Duodenal mucosa (tissue), 2 donors: Measurements from ENCODE around the gene CDK14.
"Not testable (repeated sequence)": the region's sequence is repeated elsewhere in the genome, so short reads cannot be mapped to it uniquely, and the experiment has no call there.

Source experiments
- H3K27ac ChIP-seq: one replicate; pipeline ENCODE4 v1.7.0; 2013; ENCODE audit warnings: low read depth, low read length
- H3K27me3 ChIP-seq, 2 donors: one replicate each; pipeline ENCODE4 v1.7.0; 2013; ENCODE audit warnings: low read length in 2 of 2, control low read depth in 1 of 2; ENCODE audit not compliant: insufficient read depth in 2 of 2, control insufficient read depth in 1 of 2
- H3K36me3 ChIP-seq, 2 donors: one replicate each; pipeline ENCODE4 v1.7.0; 2013; ENCODE audit warnings: low read length in 2 of 2, control low read depth in 1 of 2; ENCODE audit not compliant: insufficient read depth in 2 of 2, control insufficient read depth in 1 of 2
- H3K4me1 ChIP-seq, 2 donors: one replicate each; pipeline ENCODE4 v1.7.0; 2013; ENCODE audit warnings: low read length in 2 of 2, control low read depth in 1 of 2; ENCODE audit not compliant: insufficient read depth in 2 of 2, control insufficient read depth in 1 of 2
- H3K4me3 ChIP-seq, 2 donors: one replicate each; pipeline ENCODE4 v1.7.0; 2013; ENCODE audit warnings: low read length in 2 of 2, low read depth in 1 of 2
- H3K9ac ChIP-seq, 2 donors: one replicate each; pipeline ENCODE4 v1.7.0; 2013; ENCODE audit warnings: low read length in 2 of 2, low read depth in 1 of 2
- H3K9me3 ChIP-seq, 2 donors: one replicate each; pipeline ENCODE4 v1.7.0; 2013; ENCODE audit warnings: low read length in 2 of 2, control low read depth in 1 of 2; ENCODE audit not compliant: control insufficient read depth in 1 of 2

CDK14 gene

DNA sequence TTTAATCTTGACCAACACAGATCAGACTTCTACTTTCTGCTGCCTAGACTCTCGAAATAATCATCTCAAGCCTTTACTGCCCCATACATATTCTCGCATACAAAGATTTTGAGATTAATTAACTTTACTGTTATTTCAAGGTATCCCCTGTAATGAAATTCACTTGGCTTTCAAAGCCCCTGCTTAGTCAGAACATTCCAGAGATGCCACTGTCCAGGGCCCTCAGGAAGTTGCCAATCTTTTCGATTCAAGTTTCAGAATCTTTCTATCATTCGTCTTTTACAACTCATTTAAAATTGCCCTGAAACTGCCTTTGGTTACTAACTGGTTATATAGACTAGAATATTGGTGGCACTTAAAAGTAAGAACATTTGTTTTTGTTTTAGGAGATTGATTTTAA, 320.2 kb downstream of the CDK14 start:
- Histone ChIP-seq H3K9ac (no peak overlapping the region), H3K4me1 (no peaks in the 10 kb centered on the region), H3K9me3 (no peaks in the 10 kb centered on the region), H3K4me3 (no peak overlapping the region), H3K36me3 (no peaks in the 10 kb centered on the region), H3K27me3 (no peaks in the 10 kb centered on the region), H3K27ac (no peak overlapping the region)

DNA sequence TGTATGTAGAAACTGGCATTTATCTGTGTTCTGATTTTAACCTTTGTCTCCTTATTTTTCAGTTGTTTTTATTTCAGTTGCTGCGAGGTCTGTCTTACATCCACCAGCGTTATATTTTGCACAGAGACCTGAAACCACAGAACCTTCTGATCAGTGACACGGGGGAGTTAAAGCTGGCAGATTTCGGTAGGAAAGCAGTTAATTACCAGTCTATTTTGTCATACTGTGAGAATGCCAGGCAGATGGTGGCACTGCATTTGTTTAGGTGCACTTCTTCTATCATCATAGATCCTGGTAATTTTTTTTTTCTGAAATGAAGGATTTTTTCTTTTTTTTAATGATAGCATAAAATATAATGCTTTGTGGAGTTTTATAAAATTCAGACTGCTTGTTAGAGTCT, 321.4 kb downstream of the CDK14 start:
- Histone ChIP-seq H3K9ac (no peak overlapping the region), H3K9me3 (no peaks in the 10 kb centered on the region), H3K4me3 (no peak overlapping the region), H3K4me1 (no peaks in the 10 kb centered on the region), H3K36me3 (no peaks in the 10 kb centered on the region), H3K27me3 (no peaks in the 10 kb centered on the region), H3K27ac (no peak overlapping the region)

DNA sequence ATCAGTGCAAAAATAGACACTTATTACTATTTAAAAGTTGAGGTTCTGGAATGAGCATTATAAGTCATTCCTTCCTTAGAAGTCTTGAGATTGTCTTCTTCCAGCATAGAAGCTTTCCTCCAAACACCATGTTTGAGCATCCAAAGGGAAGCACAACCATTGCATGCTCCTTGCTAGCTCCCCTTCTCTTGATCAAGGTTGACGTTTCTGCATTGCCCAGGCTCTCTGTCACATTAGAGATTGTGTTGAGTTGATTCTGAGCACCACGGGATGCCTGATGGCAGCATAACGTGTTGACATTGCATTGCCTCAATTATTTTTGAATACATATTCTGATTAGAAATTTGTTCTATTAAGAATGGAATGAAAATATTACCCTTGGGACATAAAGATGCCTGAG, 322.2 kb downstream of the CDK14 start:
- Histone ChIP-seq H3K9ac (no peak overlapping the region), H3K4me3 (no peak overlapping the region), H3K9me3 (no peaks in the 10 kb centered on the region), H3K4me1 (no peaks in the 10 kb centered on the region), H3K27ac (no peak overlapping the region), H3K36me3 (no peaks in the 10 kb centered on the region), H3K27me3 (no peaks in the 10 kb centered on the region)

DNA sequence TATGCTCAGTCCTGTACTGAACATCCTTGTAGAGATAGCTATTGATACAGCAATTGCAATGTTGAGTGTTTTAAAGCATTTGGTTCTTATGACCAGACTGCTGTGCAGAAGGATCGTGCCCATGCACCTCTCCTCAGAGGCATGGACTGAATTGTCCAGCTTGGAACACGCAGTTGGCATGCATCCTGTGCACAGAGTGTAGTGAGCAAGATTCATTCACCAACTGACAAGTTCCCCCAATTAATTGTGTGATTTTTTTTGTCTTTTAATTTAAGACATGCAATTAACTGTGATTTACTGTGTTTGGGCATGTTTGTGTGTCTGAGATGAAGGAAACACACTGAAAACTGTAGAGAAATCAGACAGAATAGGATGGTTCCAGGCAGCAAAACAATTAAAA, 323.7 kb downstream of the CDK14 start:
- Histone ChIP-seq H3K36me3 (no peaks in the 10 kb centered on the region), H3K9me3 (no peaks in the 10 kb centered on the region), H3K27me3 (no peaks in the 10 kb centered on the region), H3K4me3 (no peak overlapping the region), H3K27ac (no peak overlapping the region), H3K9ac (no peak overlapping the region), H3K4me1 (no peaks in the 10 kb centered on the region)

DNA sequence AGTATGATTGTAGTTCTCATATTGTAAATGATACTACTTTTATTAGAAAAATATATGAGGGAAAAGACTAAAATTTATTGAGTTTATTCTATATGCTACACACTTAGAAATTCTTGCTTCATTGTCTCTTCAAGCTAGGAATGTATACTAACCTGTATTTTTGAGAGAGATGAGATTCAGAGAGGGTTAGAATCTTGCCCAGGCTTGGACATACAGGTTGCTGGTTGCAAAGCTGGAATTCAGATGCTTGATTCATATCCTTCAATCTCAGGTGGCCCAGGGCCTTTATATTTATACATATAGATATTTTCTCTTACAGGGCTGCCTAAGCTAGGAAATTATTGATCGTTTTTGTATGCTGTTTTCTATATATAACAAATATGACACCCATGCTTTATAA, 324.2 kb downstream of the CDK14 start:
- Histone ChIP-seq H3K27me3 (no peaks in the 10 kb centered on the region), H3K9me3 (no peaks in the 10 kb centered on the region), H3K27ac (no peak overlapping the region), H3K4me3 (no peak overlapping the region), H3K36me3 (no peaks in the 10 kb centered on the region), H3K9ac (no peak overlapping the region), H3K4me1 (no peaks in the 10 kb centered on the region)

DNA sequence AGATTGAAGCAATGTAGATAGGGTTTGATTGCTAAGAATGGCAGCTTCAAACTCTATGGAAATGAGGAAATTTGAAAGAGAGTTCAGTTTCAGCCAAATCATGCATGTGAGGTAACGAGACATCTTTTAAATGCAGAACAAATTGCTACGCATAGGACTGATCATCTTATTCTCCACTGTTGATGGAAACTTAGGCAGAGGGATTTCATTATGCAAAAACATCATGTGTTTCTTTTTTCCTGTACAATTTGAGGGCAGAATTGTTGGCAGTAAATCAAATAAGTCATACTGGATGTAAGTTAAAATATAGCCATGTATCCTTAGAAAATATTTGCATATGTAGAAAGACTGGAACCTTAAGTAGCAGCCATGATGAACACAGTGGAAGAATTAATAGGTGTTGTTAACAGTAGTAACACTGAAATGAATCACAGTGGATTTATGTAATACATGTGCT, 327.4 kb downstream of the CDK14 start:
- Histone ChIP-seq H3K27me3 (no peaks in the 10 kb centered on the region), H3K4me3 (no peak overlapping the region), H3K36me3 (no peaks in the 10 kb centered on the region), H3K27ac (no peak overlapping the region), H3K4me1 (no peaks in the 10 kb centered on the region), H3K9ac (no peak overlapping the region), H3K9me3 (no peaks in the 10 kb centered on the region)

DNA sequence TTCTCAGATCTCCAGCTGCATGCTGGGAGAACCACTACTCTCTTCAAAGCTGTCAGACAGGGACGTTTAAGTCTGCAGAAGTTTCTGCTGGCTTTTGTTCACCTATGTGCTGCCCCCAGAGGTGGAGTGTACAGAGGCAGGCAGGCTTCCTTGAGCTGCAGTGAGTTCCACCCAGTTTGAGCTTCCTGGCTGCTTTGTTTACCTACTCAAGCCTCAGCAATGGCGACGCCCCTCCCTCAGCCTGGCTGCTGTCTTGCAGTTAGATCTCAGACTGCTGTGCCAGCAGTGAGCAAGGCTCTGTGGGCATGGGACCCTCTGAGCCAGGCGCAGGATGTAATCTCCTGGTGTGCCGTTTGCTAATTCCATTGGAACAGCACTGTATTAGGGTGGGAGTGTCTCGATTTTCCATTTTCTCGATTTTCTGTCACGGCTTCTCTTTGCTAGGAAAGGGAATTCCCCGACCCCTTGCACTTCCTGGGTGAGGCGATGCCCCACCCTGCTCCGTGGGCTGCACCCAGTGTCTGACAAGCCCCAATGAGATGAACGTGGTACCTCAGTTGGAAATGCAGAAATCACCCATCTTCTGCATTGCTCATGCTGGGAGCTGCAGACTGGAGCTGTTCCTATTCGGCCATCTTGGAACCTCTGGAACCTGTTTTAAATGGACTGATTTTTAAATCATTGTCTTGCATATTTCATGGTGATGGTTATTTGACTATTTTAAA, 332.7 kb downstream of the CDK14 start:
- H3K9ac ChIP-seq, H3K4me1 ChIP-seq, H3K9me3 ChIP-seq, H3K27me3 ChIP-seq, H3K36me3 ChIP-seq, H3K27ac ChIP-seq: not testable (repeated sequence)
- peak overlapping the region in 1 of 2 donors; percentile 25 for H3K4me3 ChIP-seq

DNA sequence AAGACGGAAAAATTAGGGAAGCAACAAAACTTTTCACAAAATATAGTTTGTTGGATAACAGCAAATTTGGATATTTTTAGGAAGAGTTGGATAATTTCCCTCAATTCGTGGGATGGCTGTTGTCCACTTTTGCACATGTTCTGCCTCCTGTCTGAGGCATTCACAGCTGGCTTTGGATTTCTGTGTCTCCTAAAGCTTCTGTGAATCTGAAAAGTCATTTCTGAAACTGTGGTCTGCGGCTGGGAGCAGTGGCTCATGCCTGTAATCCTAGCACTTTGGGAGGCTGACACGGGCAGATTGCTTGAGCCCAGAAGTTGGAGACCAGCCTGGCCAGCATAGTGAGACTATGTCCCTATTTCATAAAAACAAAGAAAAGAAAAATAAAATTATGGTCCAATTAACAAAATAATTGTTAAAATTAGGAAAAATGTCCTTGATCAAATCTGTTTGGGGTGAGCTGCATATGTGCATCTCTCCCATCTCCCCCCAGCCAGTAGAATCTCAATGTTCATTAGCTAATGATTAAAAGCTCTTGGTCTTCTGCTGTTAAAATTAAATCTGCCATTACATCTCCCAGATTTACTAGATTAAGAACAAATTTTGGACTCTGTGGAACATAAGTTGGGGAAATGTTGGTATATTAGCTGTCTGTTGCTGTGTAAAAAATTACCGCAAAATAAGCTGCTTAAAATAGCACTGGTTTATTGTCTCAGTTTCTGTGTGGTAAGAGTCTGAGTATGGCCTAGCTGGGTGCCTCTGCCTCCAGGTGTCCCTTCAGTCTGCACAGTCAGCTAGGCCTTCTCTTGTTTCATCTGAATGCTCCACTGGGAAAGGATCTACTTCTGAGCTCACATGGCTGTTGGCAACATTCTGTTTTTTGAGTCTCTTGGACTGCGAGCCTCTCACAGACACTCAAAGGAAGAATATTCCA, 336.1 kb downstream of the CDK14 start:
- no peak overlapping the region for H3K9ac ChIP-seq

DNA sequence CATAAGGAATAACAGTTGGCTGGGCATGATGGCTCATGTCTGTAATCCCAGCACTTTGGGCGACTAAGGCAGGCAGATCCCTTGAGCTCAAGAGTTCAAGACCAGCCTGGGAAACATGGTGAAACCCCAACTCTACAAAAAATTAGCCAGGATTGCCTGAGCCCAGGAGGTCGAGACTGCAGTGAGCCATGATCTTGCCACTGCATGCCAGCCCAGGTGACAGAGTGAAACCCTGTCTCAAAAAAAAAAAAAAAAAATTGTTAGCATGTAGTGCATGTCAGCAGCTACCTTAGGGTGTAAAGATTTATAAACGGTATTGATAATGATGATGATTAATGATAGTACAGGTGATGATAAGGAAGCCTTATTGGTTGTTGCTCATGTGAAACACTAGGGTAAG, 336.9 kb downstream of the CDK14 start:
- H3K4me3 ChIP-seq: no peak overlapping the region
- H3K9ac ChIP-seq: no peak overlapping the region
- no peaks in the 10 kb centered on the region for H3K27me3 ChIP-seq
- no peaks in the 10 kb centered on the region for H3K9me3 ChIP-seq
- H3K4me1 ChIP-seq: no peaks in the 10 kb centered on the region
- H3K27ac ChIP-seq: no peak overlapping the region
- H3K36me3 ChIP-seq: no peaks in the 10 kb centered on the region

More for the DNA sequence above, 336.1 kb downstream of the CDK14 start:
- H3K36me3 ChIP-seq: no peaks in the 10 kb centered on the region
- no peaks in the 10 kb centered on the region for H3K27me3 ChIP-seq
- no peak overlapping the region for H3K4me3 ChIP-seq
- H3K9me3 ChIP-seq: no peaks in the 10 kb centered on the region
- no peaks in the 10 kb centered on the region for H3K4me1 ChIP-seq
- H3K27ac ChIP-seq: no peak overlapping the region

DNA sequence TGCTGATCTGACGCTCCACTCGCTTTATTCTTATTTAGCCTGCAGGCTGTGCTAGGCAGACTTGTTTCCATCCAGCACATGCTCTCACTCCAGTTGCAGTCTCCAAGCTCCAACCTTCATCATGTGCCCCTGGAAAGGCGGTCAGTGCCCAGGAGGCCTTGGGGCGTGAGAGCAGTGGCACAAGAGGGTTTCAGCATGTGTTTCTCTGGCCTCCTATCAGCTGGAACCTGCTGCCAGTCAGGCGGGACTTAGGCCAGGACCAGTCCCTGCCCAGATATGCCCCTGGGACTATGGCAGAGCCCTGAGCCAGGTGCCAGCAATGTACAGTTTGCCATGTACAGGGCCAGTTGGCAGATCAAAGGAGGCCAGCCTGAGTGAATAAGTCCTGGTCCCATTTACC, 337.9 kb downstream of the CDK14 start:
- no peak overlapping the region for H3K4me3 ChIP-seq
- H3K9me3 ChIP-seq: no peaks in the 10 kb centered on the region
- H3K27me3 ChIP-seq: no peaks in the 10 kb centered on the region
- no peaks in the 10 kb centered on the region for H3K36me3 ChIP-seq
- no peaks in the 10 kb centered on the region for H3K4me1 ChIP-seq
- no peak overlapping the region for H3K27ac ChIP-seq
- H3K9ac ChIP-seq: no peak overlapping the region
